ENCODE data around the gene MIPOL1.

The MIPOL1 gene

DNA sequence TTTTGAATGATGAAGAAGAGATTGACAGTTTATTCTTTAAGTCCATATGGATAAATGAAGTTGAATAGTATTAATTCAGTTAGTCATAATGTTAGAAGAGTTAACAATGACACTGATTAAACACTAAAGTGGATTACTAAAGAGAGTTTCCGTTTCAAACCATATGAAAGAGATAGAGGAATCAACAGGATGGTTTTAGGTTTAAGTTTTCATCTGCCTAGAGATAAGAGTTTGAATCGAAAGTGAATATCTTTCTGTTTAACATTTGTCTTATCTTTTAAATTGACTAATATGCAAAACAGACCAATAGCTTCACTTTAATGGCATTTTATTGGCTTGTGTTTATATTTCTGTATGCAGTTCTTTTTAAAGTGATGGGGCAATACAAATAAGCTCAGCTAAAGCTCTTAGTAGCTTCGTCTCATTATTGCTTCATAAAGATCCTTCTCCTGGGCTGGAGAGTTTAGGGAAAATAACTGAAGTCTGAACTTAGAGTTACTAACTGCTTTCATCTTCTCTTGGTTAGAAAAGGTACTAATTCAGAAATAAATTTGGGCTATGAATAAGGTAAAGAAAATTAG is 66.0 kb downstream of the MIPOL1 start:
- WGBS: 100% methylated on average over 2 of the region's 3 CpGs
- Histone ChIP-seq H3K36me3 (ENCODE audit: insufficient read depth, low read length) (no peaks in the 10 kb centered on the region), H3K4me3 (ENCODE audit: low read length) (no peak overlapping the region), H3K27ac (ENCODE audit: low read depth, low read length) (no peak overlapping the region), H3K9ac (ENCODE audit: low read depth, low read length) (no peak overlapping the region), H3K27me3 (ENCODE audit: insufficient read depth, low read length) (no peaks in the 10 kb centered on the region), H3K9me3 (ENCODE audit: insufficient read depth, low read depth, low read length) (no peaks in the 10 kb centered on the region), H3K4me1 (ENCODE audit: insufficient read depth, low read length) (peaks cover 10% of the 10 kb centered on the region; the same call in 1 of the 2 replicates)

DNA sequence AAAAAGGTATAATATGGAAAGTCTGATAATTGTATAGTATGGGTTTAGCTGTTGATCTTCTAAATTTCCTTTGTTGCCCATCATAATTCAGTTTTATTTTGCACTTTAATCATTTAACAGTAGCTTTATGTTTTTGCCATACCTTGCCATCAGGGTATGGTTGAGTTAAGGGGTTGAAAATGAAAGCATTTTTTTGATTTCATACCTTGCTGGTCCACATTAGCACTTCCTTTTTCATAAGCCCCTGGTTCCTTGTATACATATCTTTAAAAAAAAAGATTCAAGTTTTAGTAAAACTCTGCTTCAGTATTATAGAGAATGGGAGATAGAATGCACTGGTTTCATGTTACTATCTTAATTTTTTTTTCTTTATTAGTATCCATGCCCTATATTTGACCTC is 71.1 kb downstream of the MIPOL1 start:
- no peak overlapping the region for H3K9ac ChIP-seq (ENCODE audit: low read depth, low read length)
- no peaks in the 10 kb centered on the region for H3K9me3 ChIP-seq (ENCODE audit: insufficient read depth, low read depth, low read length)
- H3K27ac ChIP-seq (ENCODE audit: low read depth, low read length): no peak overlapping the region
- no peaks in the 10 kb centered on the region for H3K27me3 ChIP-seq (ENCODE audit: insufficient read depth, low read length)
- no peak overlapping the region for H3K4me3 ChIP-seq (ENCODE audit: low read length)
- H3K36me3 ChIP-seq (ENCODE audit: insufficient read depth, low read length): no peaks in the 10 kb centered on the region
- 0 out of 2 replicates have a peak, but pooled peaks cover under 1% of the 10 kb centered on the region for H3K4me1 ChIP-seq (ENCODE audit: insufficient read depth, low read length)

DNA sequence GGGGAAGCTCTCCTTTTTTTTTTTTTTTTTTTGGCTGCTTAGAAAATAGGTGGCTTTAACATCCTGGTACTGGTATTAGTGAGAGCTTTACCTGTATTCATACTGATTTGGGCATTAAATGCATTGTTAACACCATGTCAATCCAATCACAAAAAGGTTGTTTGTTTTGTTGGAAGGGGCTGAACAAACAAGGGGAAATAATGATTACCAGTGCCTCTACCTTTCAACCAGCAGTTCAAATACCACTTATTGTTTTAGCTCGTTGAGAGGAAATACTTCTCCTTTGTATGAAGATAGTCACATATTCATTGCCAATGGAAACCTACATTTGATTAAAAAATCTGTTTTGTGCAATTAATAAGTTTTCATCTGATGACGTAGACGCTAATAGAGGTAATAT is 72.9 kb downstream of the MIPOL1 start:
- Histone ChIP-seq H3K27ac (ENCODE audit: low read depth, low read length) (no peak overlapping the region), H3K4me1 (ENCODE audit: insufficient read depth, low read length) (no peaks in the 10 kb centered on the region), H3K9me3 (ENCODE audit: insufficient read depth, low read depth, low read length) (no peaks in the 10 kb centered on the region), H3K9ac (ENCODE audit: low read depth, low read length) (no peak overlapping the region), H3K27me3 (ENCODE audit: insufficient read depth, low read length) (no peaks in the 10 kb centered on the region), H3K4me3 (ENCODE audit: low read length) (no peak overlapping the region), H3K36me3 (ENCODE audit: insufficient read depth, low read length) (no peaks in the 10 kb centered on the region)
- 94% methylated on average over 2 of the region's 3 CpGs for WGBS

DNA sequence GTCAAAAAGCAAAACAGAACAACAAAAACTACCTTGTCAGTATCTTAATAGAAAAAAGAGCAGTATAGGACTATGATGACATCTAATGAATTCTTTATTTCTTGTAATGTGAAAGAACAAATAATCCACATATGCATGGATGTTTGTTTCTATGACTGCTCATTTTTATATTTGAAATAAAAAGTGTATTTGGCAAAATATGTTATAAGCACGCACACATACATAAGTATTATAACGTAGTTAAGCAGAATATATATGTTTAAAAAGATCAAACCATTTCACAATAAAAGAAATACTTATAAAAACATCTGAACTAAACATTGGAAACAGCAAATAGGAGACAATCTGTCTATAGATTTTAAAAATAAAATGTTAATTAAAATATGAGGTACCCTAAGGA is 74.8 kb downstream of the MIPOL1 start:
- Histone ChIP-seq H3K9me3 (ENCODE audit: insufficient read depth, low read depth, low read length) (no peaks in the 10 kb centered on the region), H3K4me3 (ENCODE audit: low read length) (no peak overlapping the region), H3K27ac (ENCODE audit: low read depth, low read length) (no peak overlapping the region), H3K27me3 (ENCODE audit: insufficient read depth, low read length) (no peaks in the 10 kb centered on the region), H3K9ac (ENCODE audit: low read depth, low read length) (no peak overlapping the region), H3K36me3 (ENCODE audit: insufficient read depth, low read length) (no peaks in the 10 kb centered on the region), H3K4me1 (ENCODE audit: insufficient read depth, low read length) (no peaks in the 10 kb centered on the region)
- no CpG with 5 or more reads among the region's 2 CpGs for WGBS

DNA sequence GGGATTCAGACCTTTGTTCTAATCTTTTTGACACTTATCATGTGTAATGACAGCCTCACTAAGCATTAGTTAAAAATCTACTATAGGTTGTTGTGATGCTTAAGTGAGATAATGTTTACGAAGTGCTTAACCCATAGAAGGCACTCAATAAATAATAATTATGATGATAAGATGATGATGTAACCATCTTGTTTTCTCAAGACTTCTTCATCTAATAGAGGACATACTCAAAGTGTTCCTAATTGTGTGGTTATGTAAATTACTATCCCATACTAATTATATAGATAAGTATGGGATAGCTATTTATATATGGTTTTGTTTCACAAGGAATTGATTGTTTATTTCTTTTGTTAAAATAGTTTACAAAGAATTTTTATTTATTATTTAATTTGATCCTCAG is 76.9 kb downstream of the MIPOL1 start:
- WGBS: no CpG with 5 or more reads among the region's 1 CpG
- Histone ChIP-seq H3K9me3 (ENCODE audit: insufficient read depth, low read depth, low read length) (no peaks in the 10 kb centered on the region), H3K36me3 (ENCODE audit: insufficient read depth, low read length) (no peaks in the 10 kb centered on the region), H3K27ac (ENCODE audit: low read depth, low read length) (no peak overlapping the region), H3K4me3 (ENCODE audit: low read length) (no peak overlapping the region), H3K27me3 (ENCODE audit: insufficient read depth, low read length) (no peaks in the 10 kb centered on the region), H3K4me1 (ENCODE audit: insufficient read depth, low read length) (no peaks in the 10 kb centered on the region), H3K9ac (ENCODE audit: low read depth, low read length) (no peak overlapping the region)

DNA sequence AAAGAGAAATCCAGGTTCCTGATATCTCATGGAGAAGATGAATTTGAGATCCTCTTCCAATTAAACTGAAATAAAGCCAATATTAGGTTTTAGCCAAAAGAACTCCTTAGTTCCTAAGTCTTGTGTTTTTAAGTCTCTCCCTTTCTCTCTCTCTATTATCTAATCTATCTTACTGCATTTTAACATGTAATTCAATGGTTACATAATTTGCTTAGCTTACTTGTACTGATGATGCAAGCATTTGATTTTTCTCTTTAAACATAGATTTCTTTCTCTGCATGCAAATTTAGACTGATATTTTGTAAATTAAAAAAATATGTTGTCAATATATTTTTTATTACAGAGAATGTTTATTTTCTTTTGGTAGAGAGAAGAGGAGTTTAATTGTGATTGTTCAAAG is 78.2 kb downstream of the MIPOL1 start:
- Histone ChIP-seq H3K4me1 (ENCODE audit: insufficient read depth, low read length) (no peaks in the 10 kb centered on the region), H3K36me3 (ENCODE audit: insufficient read depth, low read length) (no peaks in the 10 kb centered on the region), H3K27me3 (ENCODE audit: insufficient read depth, low read length) (no peaks in the 10 kb centered on the region), H3K4me3 (ENCODE audit: low read length) (no peak overlapping the region), H3K27ac (ENCODE audit: low read depth, low read length) (no peak overlapping the region), H3K9ac (ENCODE audit: low read depth, low read length) (no peak overlapping the region), H3K9me3 (ENCODE audit: insufficient read depth, low read depth, low read length) (no peaks in the 10 kb centered on the region)

DNA sequence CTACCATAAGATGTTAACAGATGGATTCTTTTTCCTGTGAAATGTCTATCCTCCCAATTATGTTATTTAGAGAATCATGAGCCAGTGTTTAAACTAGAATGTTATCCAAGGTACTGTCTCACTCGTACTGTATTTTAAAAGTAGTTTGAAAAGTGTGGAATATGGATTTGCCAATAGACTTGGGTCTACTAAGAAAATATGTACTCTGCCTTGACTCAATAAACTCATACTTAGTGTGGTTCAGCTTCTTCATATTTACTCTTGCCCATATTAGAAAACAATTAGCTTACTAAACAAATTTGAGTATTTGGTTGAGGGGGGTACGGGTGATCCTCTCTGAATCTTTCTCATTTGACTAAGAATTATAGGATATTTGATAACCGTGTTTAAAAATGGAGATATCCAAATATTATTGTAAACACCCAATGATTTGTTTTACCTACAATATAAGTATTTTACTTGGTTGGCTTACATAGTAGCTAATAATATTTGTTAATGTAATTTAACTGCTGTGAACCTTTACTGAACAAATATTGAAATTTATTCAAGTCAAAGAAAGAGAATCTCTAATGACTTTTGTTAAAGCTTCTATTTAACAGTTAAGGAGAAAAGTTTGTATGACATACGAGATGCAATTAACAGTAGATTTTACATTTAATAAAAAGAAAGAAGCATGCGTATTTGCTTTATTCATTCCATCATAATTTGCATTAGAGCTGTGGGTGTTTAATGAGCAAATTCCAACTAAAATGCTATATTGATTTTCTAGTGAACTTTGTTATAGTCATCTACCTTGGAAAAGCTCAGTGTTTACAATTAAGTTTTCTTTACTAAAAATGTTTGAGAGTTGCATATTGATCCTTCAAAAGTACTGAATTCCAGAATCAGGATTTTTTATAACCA is 81.2 kb downstream of the MIPOL1 start:
- H3K36me3 ChIP-seq (ENCODE audit: insufficient read depth, low read length): no peaks in the 10 kb centered on the region
- no peak overlapping the region for H3K27ac ChIP-seq (ENCODE audit: low read depth, low read length)
- no peaks in the 10 kb centered on the region for H3K27me3 ChIP-seq (ENCODE audit: insufficient read depth, low read length)
- H3K4me1 ChIP-seq (ENCODE audit: insufficient read depth, low read length): no peaks in the 10 kb centered on the region
- no peaks in the 10 kb centered on the region for H3K9me3 ChIP-seq (ENCODE audit: insufficient read depth, low read depth, low read length)
- no peak overlapping the region for H3K9ac ChIP-seq (ENCODE audit: low read depth, low read length)
- H3K4me3 ChIP-seq (ENCODE audit: low read length): no peak overlapping the region
- 100% methylated on average over 1 of the region's 5 CpGs for WGBS

DNA sequence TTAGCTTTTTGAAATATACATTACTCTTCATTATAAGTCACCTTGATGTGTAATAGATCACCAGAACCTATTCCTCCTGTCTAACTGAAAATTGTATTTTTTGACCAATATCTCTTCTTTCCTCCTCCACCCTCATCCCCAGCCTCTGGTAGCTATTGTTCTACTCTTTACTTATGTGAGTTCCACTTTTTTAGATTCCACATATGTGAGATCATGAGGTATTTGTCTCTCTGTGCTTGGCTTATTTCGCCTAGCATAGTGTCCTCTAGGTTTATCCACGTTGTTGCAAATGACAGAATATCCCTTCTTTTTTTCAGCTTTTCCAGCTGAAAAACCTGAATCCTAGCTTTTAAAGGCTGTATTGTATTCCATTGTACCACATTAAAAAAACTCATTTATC is 82.1 kb downstream of the MIPOL1 start:
- Histone ChIP-seq H3K4me3 (ENCODE audit: low read length) (no peak overlapping the region), H3K36me3 (ENCODE audit: insufficient read depth, low read length) (no peaks in the 10 kb centered on the region)
- WGBS: 94% methylated on average over 2 of the region's 2 CpGs

DNA sequence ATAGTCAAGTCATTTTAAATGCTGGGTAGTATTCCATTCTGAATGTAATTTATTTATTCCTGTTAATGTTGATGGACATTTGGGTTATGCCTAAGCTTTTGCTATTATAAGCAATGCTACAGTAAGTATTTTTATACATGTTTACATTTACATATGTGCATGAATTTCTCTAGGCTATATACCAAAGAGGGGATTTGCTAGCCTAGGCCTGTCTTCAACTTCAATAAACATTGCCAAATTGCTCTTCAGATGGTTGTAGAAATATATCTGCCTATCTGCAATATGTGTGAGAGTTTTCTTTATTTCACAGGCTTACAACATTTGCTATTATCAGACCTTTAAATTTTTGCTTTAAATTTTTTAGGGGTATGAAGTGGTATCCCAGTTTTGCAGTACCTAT is 87.0 kb downstream of the MIPOL1 start:
- Histone ChIP-seq H3K27me3 (ENCODE audit: insufficient read depth, low read length) (no peaks in the 10 kb centered on the region), H3K9ac (ENCODE audit: low read depth, low read length) (no peak overlapping the region)

More for the DNA sequence above, 82.1 kb downstream of the MIPOL1 start:
- Histone ChIP-seq H3K27ac (ENCODE audit: low read depth, low read length) (no peak overlapping the region), H3K4me1 (ENCODE audit: insufficient read depth, low read length) (no peaks in the 10 kb centered on the region), H3K9ac (ENCODE audit: low read depth, low read length) (no peak overlapping the region), H3K9me3 (ENCODE audit: insufficient read depth, low read depth, low read length) (no peaks in the 10 kb centered on the region), H3K27me3 (ENCODE audit: insufficient read depth, low read length) (no peaks in the 10 kb centered on the region)

DNA sequence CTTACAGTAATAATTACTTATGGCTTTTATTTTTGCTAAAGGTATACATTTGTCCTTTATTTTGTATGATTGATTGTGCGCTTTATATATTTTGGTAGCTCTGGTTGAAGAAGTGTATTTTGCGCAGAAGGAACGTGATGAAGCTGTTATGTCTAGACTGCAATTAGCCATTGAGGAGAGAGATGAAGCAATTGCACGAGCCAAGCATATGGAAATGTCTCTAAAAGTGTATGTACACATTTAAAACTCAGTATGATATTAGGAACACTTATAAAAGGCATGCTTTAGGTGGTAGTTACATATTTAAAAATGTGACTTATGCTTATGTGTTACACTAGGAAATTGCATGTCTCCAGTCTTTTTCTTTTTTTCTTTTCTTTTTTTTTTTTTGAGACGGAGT is 87.5 kb downstream of the MIPOL1 start:
- H3K4me3 ChIP-seq (ENCODE audit: low read length): no peak overlapping the region
- H3K27ac ChIP-seq (ENCODE audit: low read depth, low read length): no peak overlapping the region
- peaks cover 7% of the 10 kb centered on the region; the same call in 1 of the 2 replicates for H3K36me3 ChIP-seq (ENCODE audit: insufficient read depth, low read length)
- 96% methylated on average over 5 of the region's 5 CpGs for WGBS
- H3K27me3 ChIP-seq (ENCODE audit: insufficient read depth, low read length): no peaks in the 10 kb centered on the region
- no peaks in the 10 kb centered on the region for H3K4me1 ChIP-seq (ENCODE audit: insufficient read depth, low read length)
- no peak overlapping the region for H3K9ac ChIP-seq (ENCODE audit: low read depth, low read length)
- H3K9me3 ChIP-seq (ENCODE audit: insufficient read depth, low read depth, low read length): no peaks in the 10 kb centered on the region

More for the DNA sequence above, 87.0 kb downstream of the MIPOL1 start:
- H3K27ac ChIP-seq (ENCODE audit: low read depth, low read length): no peak overlapping the region
- H3K4me1 ChIP-seq (ENCODE audit: insufficient read depth, low read length): no peaks in the 10 kb centered on the region
- no peak overlapping the region for H3K4me3 ChIP-seq (ENCODE audit: low read length)
- peaks cover 6% of the 10 kb centered on the region; the same call in 1 of the 2 replicates for H3K36me3 ChIP-seq (ENCODE audit: insufficient read depth, low read length)
- no peaks in the 10 kb centered on the region for H3K9me3 ChIP-seq (ENCODE audit: insufficient read depth, low read depth, low read length)

DNA sequence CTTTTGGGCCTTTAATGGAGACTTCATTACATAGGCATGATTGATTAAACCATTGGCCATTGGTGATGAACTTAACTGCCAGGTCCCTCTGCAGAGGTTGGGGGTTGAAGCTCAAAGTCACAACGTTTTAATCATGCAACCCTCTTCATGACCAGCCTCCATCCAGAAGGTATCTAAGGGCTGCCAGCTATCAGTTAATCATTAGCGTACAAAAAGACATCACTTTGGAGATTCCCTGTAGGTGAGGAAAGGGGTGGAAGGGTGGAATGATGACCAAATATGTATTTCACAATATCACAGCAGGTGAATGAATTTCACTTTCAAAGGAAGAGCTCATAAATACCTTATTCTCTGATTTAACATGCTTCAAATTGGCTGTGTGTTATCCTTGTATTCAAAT is 92.0 kb downstream of the MIPOL1 start:
- 86% methylated on average over 1 of the region's 2 CpGs for WGBS
- Histone ChIP-seq H3K4me1 (ENCODE audit: insufficient read depth, low read length) (no peaks in the 10 kb centered on the region), H3K9me3 (ENCODE audit: insufficient read depth, low read depth, low read length) (peaks cover 28% of the 10 kb centered on the region)

More for the DNA sequence above, 92.0 kb downstream of the MIPOL1 start:
- no peaks in the 10 kb centered on the region for H3K27me3 ChIP-seq (ENCODE audit: insufficient read depth, low read length)
- H3K27ac ChIP-seq (ENCODE audit: low read depth, low read length): no peak overlapping the region
- H3K9ac ChIP-seq (ENCODE audit: low read depth, low read length): no peak overlapping the region
- no peak overlapping the region for H3K4me3 ChIP-seq (ENCODE audit: low read length)
- H3K36me3 ChIP-seq (ENCODE audit: insufficient read depth, low read length): peaks cover 20% of the 10 kb centered on the region

Data from HUES64 (cell line).